GM23248 (cell line): ENCODE data around the gene MTHFR.

ENCODE experiments used
- EZH2 ChIP-seq: fragments of 200-600 bp; sonication (generic); IDR thresholded peaks from 2 replicates; pipeline ENCODE4 v1.6.1; 2018; ENCODE audit warnings: antibody characterized with exemption, mild to moderate bottlenecking; ENCODE audit not compliant: insufficient read depth, poor library complexity, severe bottlenecking
- EZH2phosphoT487 ChIP-seq: fragments of 200-600 bp; sonication (generic); IDR thresholded peaks from 2 replicates; pipeline ENCODE4 v1.6.1; 2018; ENCODE audit warnings: antibody characterized with exemption, moderate library complexity, mild to moderate bottlenecking, low read depth; ENCODE audit not compliant: insufficient read depth

DNA sequence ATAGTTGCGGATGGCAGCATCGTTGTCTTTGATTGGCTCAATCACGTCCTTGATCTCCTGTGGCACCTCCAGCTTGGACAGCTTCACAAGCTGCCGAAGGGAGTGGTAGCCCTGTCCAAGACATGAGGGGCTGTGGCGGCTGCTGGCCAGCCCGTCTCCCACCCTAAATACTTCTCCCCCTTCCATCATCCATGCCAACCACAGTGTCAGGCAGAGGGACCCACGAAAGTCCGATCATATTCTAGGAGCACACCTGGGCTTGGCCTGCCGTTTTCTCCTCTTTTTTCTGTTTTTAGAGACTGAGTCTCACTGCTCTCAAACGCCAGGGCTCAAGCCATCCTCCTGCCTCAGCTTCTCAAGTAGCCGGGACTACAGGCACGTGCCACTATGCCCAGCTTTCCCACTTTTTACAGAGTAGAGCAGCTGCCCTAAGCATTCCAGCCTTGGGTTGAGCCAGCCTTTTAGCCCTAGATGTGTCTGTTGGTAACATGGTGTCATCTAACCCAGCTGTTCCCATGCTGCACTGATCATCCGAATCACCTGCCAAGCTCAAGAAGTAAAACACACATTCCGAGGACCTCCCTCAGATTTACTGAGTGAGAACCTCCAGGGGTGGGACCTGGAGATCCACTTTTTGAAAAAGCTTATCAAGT is 10.4 kb downstream of the MTHFR start:
- TF ChIP-seq EZH2 (no peak), EZH2phosphoT487 (no peak)
